Thyroid gland (tissue), 4 donors: ENCODE measurements around the gene ZNF407.

Source experiments
- CTCF ChIP-seq, 6 experiments: fragments of 200-600 bp in 3 of 6; fragments of 450-650 bp in 3 of 6; sonication (generic) in 3 of 6; IDR thresholded peaks; one replicate each; pipeline ENCODE4 v1.5.1; 2016 to 2019; ENCODE audit warnings: antibody characterized with exemption in 6 of 6, mild to moderate bottlenecking in 2 of 6, inconsistent platforms in 1 of 6, moderate library complexity in 1 of 6
- POLR2A ChIP-seq, 2 donors: fragments of 450-650 bp; IDR thresholded peaks; one replicate each; pipeline ENCODE4 v1.6.1; 2017; ENCODE audit warnings: antibody characterized with exemption in 2 of 2, mild to moderate bottlenecking in 2 of 2, moderate library complexity in 1 of 2

- no peak for TF ChIP-seq CTCF (IDR thresholded peaks at IDR 0.05)
- no peak for TF ChIP-seq POLR2A (IDR thresholded peaks at IDR 0.05)
Measured at GRCh38 chr18:75108579-75109318, 511.1 kb downstream of the ZNF407 start.
